ENCODE measurements around the gene B3GNT4.

Gene B3GNT4

GRCh38 chr12:122161682-122162081, 41.8 kb upstream of the B3GNT4 start:
- H3K4me3 ChIP-seq (ENCODE audit: low read depth, low read length): no peak overlapping the region
- no peak for DNase-seq (ENCODE audit: low read depth)
- TF ChIP-seq CTCF (IDR thresholded peaks at IDR 0.05; ENCODE audit: low read depth, low read length): no peak
- TF ChIP-seq POLR2A (IDR thresholded peaks at IDR 0.05; ENCODE audit: extremely low read depth, insufficient read length): no peak
- no peak for TF ChIP-seq MYC (IDR thresholded peaks at IDR 0.05; ENCODE audit: low read depth, low read length)
- no peak for TF ChIP-seq MAX (IDR thresholded peaks at IDR 0.05; ENCODE audit: low read depth, low read length)

- TF ChIP-seq MYC (IDR thresholded peaks at IDR 0.05; ENCODE audit: low read depth, low read length): no peak
- H3K4me3 ChIP-seq (ENCODE audit: low read depth, low read length): no peak overlapping the region
- DNase-seq (ENCODE audit: low read depth): no peak
Measured at GRCh38 chr12:122162976-122163375, 40.5 kb upstream of the B3GNT4 start.

GRCh38 chr12:122166422-122167349, 36.8 kb upstream of the B3GNT4 start:
- H3K4me3 ChIP-seq (ENCODE audit: low read depth, low read length): no peak overlapping the region
- TF ChIP-seq MAX (IDR thresholded peaks at IDR 0.05; ENCODE audit: low read depth, low read length): no peak
- no peak for TF ChIP-seq CTCF (IDR thresholded peaks at IDR 0.05; ENCODE audit: low read depth, low read length)
- no peak for TF ChIP-seq MYC (IDR thresholded peaks at IDR 0.05; ENCODE audit: low read depth, low read length)
- no peak for TF ChIP-seq POLR2A (IDR thresholded peaks at IDR 0.05; ENCODE audit: extremely low read depth, insufficient read length)
- no peak for DNase-seq (ENCODE audit: low read depth)

- no peak for TF ChIP-seq CTCF (IDR thresholded peaks at IDR 0.05; ENCODE audit: low read depth, low read length)
- no peak for TF ChIP-seq MAX (IDR thresholded peaks at IDR 0.05; ENCODE audit: low read depth, low read length)
- no peak for TF ChIP-seq MYC (IDR thresholded peaks at IDR 0.05; ENCODE audit: low read depth, low read length)
- TF ChIP-seq POLR2A (IDR thresholded peaks at IDR 0.05; ENCODE audit: extremely low read depth, insufficient read length): no peak
- DNase-seq (ENCODE audit: low read depth): no peak
- no peak overlapping the region for H3K4me3 ChIP-seq (ENCODE audit: low read depth, low read length)
Measured at GRCh38 chr12:122167356-122167925, 36.1 kb upstream of the B3GNT4 start.

GRCh38 chr12:122168492-122168891, 35.0 kb upstream of the B3GNT4 start:
- no peak overlapping the region for H3K4me3 ChIP-seq (ENCODE audit: low read depth, low read length)
- TF ChIP-seq MYC (IDR thresholded peaks at IDR 0.05; ENCODE audit: low read depth, low read length) (no peak), POLR2A (IDR thresholded peaks at IDR 0.05; ENCODE audit: extremely low read depth, insufficient read length) (no peak), MAX (IDR thresholded peaks at IDR 0.05; ENCODE audit: low read depth, low read length) (no peak), CTCF (IDR thresholded peaks at IDR 0.05; ENCODE audit: low read depth, low read length) (no peak)
- DNase-seq (ENCODE audit: low read depth): no peak

GRCh38 chr12:122171399-122171798, 32.1 kb upstream of the B3GNT4 start:
- no peak overlapping the region for H3K4me3 ChIP-seq (ENCODE audit: low read depth, low read length)
- TF ChIP-seq MAX (IDR thresholded peaks at IDR 0.05; ENCODE audit: low read depth, low read length): no peak
- DNase-seq (ENCODE audit: low read depth): no peak
